Cardiac muscle cell (in vitro differentiated cells and primary cell): ENCODE data around the gene ADAMTS2. TPM values are rescaled to one million over a fixed set of nuclear protein-coding genes. Genes with fewer than 3 reads are reported as not detected.
A peak's percentile ranks its signal among the peaks of the same experiment; 100 is the strongest.

Experiments used
- DNase-seq, 2 donors: peaks; one replicate each; pipeline versions ENCODE4 v3.0.0 to v3.0.0-alpha.2; 2010 to 2017; ENCODE audit warnings: low read depth in 1 of 2, low spot score in 1 of 2
- H3K27ac ChIP-seq: fragments of 200-600 bp; sonication (generic); 2 replicates; pipeline ENCODE4 v1.5.1; 2016
- H3K27me3 ChIP-seq: fragments of 200-600 bp; sonication (generic); 2 replicates; pipeline ENCODE4 v1.6.0; 2016; ENCODE audit warnings: control low read depth
- H3K36me3 ChIP-seq: fragments of 200-600 bp; sonication (generic); 2 replicates; pipeline ENCODE4 v1.5.1; 2016; ENCODE audit warnings: control low read depth
- H3K4me1 ChIP-seq: fragments of 200-600 bp; sonication (generic); 2 replicates; pipeline ENCODE4 v1.8.1; 2017; ENCODE audit warnings: low read depth, mild to moderate bottlenecking, mixed run types
- H3K4me3 ChIP-seq: fragments of 200-600 bp; sonication (generic); 2 replicates; pipeline ENCODE4 v1.5.1; 2016; ENCODE audit warnings: mild to moderate bottlenecking
- H3K9me3 ChIP-seq: fragments of 200-600 bp; sonication (generic); 2 replicates; pipeline ENCODE4 v1.5.1; 2017; ENCODE audit warnings: low read depth, mild to moderate bottlenecking, control low read depth
- CTCF ChIP-seq: IDR thresholded peaks from 2 replicates; pipeline ENCODE4 v1.5.1; 2012; ENCODE audit warnings: low read depth, mild to moderate bottlenecking, low read length
- polyA plus RNA-seq: library from polyadenylated mRNA; unstranded; fragments of >200 nt; fragmentation: Nextera tagmentation; extraction: Ambion mirVana; gene quantifications from 2 replicates; pipeline ENCODE4 v1.2.1, GENCODE V29; 2016
- total RNA-seq: library from RNA; depleted of rRNA; stranded (reverse); fragments of >200 nt; gene quantifications from 2 replicates; pipeline ENCODE4 v1.2.3, GENCODE V29; 2016

The ADAMTS2 gene
- total and polyA plus RNA-seq, 2 experiments from 2014 or later: 3.1 to 8.8 TPM

GRCh38 chr5:179270581-179271427 is 74.5 kb downstream of the ADAMTS2 start:
- H3K36me3 ChIP-seq: no peaks in the 10 kb centered on the region
- H3K27me3 ChIP-seq: no peaks in the 10 kb centered on the region
- no peak overlapping the region for H3K27ac ChIP-seq
- no peaks in the 10 kb centered on the region for H3K4me1 ChIP-seq
- no peak overlapping the region for H3K4me3 ChIP-seq
- H3K9me3 ChIP-seq: no peaks in the 10 kb centered on the region
- peak in 1 of 2 donors; percentile 92 for DNase-seq
- no peak for TF ChIP-seq CTCF

DNA sequence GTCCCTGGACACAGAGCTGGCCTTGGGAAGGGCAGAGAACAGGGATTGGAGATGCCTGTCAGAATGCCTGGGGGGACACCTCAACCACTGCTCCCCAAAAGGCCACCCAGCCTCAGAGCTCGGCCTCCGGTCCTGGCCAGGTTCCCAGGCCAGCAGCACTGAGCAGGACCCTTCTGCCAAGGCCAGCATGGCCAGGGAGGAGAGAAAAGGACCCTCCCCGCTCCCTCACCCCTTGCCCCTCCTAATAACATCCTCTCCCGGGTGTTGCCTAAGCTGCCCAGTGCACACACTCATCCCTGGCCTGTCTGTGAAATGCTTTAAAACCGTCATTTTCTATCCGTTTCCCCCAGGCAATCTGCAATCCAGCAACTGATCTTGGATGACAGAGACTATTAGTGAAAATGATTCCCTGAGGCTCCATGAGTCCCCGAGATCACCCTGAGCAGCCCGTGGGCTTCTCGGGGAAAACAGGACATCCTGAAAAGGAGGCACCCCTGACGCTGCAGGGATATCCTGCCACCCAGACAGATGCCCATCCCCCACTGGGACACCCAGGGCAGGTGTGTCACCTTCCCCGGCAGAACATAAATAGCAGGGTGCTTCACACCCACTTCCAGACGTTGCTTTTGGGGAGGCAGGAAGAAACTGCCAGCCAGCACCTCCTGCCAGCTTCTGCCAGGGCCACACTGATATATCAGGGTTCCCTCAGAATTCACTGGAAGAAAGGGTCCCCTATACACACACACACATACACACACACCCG is 75.3 kb downstream of the ADAMTS2 start:
- Histone ChIP-seq H3K27ac (no peak overlapping the region), H3K9me3 (no peaks in the 10 kb centered on the region), H3K4me3 (no peak overlapping the region), H3K4me1 (no peaks in the 10 kb centered on the region), H3K36me3 (no peaks in the 10 kb centered on the region), H3K27me3 (no peaks in the 10 kb centered on the region)
- no peak for TF ChIP-seq CTCF
- peak in 1 of 2 donors; percentile 36 for DNase-seq

GRCh38 chr5:179268966-179269693 is 76.1 kb downstream of the ADAMTS2 start:
- TF ChIP-seq CTCF: no peak
- Histone ChIP-seq H3K36me3 (no peaks in the 10 kb centered on the region), H3K4me1 (no peaks in the 10 kb centered on the region), H3K9me3 (no peaks in the 10 kb centered on the region), H3K27ac (no peak overlapping the region), H3K4me3 (no peak overlapping the region), H3K27me3 (no peaks in the 10 kb centered on the region)
- DNase-seq: peak in 1 of 2 donors; percentile 52

DNA sequence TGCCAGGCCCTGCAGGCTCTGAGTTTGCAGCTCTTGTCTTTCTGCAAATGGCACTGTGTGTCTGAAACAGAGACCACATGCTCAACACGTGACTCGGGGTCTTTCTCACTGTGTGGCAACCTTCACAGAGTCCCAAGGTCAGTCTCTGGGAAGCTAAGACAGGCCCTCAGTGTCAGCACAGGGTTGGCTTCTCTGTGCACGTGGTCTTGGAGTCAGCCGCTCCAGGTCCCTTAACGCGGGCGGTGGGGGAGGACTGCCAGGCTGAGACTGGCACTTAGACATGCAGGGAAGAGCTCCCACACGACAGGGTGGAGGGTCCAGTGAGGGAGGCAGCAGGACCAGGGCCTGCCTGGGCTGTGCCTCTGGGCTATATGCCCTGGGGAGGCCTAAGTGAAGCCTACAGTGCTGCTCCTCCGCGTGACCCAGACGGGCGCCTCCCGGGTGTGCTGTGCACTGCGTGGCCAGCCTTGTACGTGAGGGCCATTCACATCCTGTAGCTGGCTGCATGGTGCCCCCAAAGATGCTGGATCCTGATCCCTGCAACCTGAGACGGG is 76.8 kb downstream of the ADAMTS2 start:
- no peak for TF ChIP-seq CTCF
- H3K9me3 ChIP-seq: no peaks in the 10 kb centered on the region
- no peaks in the 10 kb centered on the region for H3K36me3 ChIP-seq
- no peaks in the 10 kb centered on the region for H3K27me3 ChIP-seq
- no peak overlapping the region for H3K27ac ChIP-seq
- DNase-seq: no peak
- H3K4me3 ChIP-seq: no peak overlapping the region
- no peaks in the 10 kb centered on the region for H3K4me1 ChIP-seq

- H3K4me3 ChIP-seq: no peak overlapping the region
- no peaks in the 10 kb centered on the region for H3K4me1 ChIP-seq
- TF ChIP-seq CTCF: no peak
- H3K27me3 ChIP-seq: no peaks in the 10 kb centered on the region
- H3K27ac ChIP-seq: no peak overlapping the region
- no peak for DNase-seq
- no peaks in the 10 kb centered on the region for H3K9me3 ChIP-seq
- H3K36me3 ChIP-seq: no peaks in the 10 kb centered on the region
These were observed 77.6 kb downstream of the ADAMTS2 start for GRCh38 chr5:179267671-179268083.
